Smooth muscle cell of the brain vasculature (primary cell): ENCODE data around the gene ARHGAP4.
A peak's percentile ranks its signal among the peaks of the same experiment; 100 is the strongest.

Experiments
- DNase-seq: peaks from one replicate; pipeline ENCODE4 v3.0.0-alpha.2; 2012; ENCODE audit warnings: low read depth, low spot score

Gene ARHGAP4

GRCh38 chrX:153963546-153963945 lies 37.5 kb upstream of the ARHGAP4 start:
- no peak for DNase-seq

GRCh38 chrX:153961292-153961691 lies 35.2 kb upstream of the ARHGAP4 start:
- no peak for DNase-seq

GRCh38 chrX:153960786-153961185 lies 34.7 kb upstream of the ARHGAP4 start:
- DNase-seq = no peak

- DNase-seq = no peak
Observed at GRCh38 chrX:153960077-153960476, 34.0 kb upstream of the ARHGAP4 start.

- DNase-seq = no peak
Observed at GRCh38 chrX:153959649-153960048, 33.6 kb upstream of the ARHGAP4 start.

- DNase-seq = no peak
Observed at GRCh38 chrX:153958605-153959004, 32.5 kb upstream of the ARHGAP4 start.

GRCh38 chrX:153957224-153957623 lies 31.2 kb upstream of the ARHGAP4 start:
- no peak for DNase-seq

- no peak for DNase-seq
Observed at GRCh38 chrX:153956044-153956907, 30.2 kb upstream of the ARHGAP4 start.

GRCh38 chrX:153955228-153955732 lies 29.2 kb upstream of the ARHGAP4 start:
- DNase-seq = no peak

- no peak for DNase-seq
Observed at GRCh38 chrX:153954558-153955227, 28.6 kb upstream of the ARHGAP4 start.

GRCh38 chrX:153953892-153954557 lies 28.0 kb upstream of the ARHGAP4 start:
- no peak for DNase-seq

- no peak for DNase-seq
Observed at GRCh38 chrX:153953342-153953830, 27.3 kb upstream of the ARHGAP4 start.

GRCh38 chrX:153952373-153953026 lies 26.4 kb upstream of the ARHGAP4 start:
- DNase-seq = no peak

- DNase-seq = no peak
Observed at GRCh38 chrX:153951683-153952372, 25.8 kb upstream of the ARHGAP4 start.

- no peak for DNase-seq
Observed at GRCh38 chrX:153950127-153950526, 24.1 kb upstream of the ARHGAP4 start.

GRCh38 chrX:153948847-153949805 lies 23.1 kb upstream of the ARHGAP4 start:
- DNase-seq = no peak

GRCh38 chrX:153948002-153948466 lies 22.0 kb upstream of the ARHGAP4 start:
- no peak for DNase-seq

- peak; percentile 45 for DNase-seq
Observed at GRCh38 chrX:153947009-153947769, 21.1 kb upstream of the ARHGAP4 start.
